ENCODE results near the gene EMC8.
A peak's percentile ranks its signal among the peaks of the same experiment; 100 is the strongest.
"Not testable (repeated sequence)": the region's sequence is repeated elsewhere in the genome, so short reads cannot be mapped to it uniquely, and the experiment has no call there.

The EMC8 gene

DNA sequence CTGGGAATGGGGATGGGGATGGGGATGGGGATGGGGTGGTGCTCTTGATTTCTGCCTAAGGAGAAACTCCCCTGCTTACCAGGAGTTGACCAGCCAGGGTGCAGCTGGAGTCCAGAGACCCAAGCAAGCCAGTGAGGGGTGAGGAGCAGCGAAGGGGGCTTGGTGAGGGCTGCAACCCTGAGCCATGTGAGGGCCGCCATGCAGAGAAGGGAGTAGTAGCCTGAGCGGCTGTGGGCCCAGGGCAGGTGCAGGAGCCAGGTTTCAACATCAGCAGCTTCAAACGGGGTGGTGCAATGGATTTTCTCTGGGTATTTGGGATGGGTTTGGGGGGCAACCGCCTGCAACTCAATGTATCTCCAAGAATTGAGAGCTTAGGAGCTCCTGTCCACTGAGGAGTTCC, 35.4 kb upstream of the EMC8 start:
- no peak for DNase-seq

DNA sequence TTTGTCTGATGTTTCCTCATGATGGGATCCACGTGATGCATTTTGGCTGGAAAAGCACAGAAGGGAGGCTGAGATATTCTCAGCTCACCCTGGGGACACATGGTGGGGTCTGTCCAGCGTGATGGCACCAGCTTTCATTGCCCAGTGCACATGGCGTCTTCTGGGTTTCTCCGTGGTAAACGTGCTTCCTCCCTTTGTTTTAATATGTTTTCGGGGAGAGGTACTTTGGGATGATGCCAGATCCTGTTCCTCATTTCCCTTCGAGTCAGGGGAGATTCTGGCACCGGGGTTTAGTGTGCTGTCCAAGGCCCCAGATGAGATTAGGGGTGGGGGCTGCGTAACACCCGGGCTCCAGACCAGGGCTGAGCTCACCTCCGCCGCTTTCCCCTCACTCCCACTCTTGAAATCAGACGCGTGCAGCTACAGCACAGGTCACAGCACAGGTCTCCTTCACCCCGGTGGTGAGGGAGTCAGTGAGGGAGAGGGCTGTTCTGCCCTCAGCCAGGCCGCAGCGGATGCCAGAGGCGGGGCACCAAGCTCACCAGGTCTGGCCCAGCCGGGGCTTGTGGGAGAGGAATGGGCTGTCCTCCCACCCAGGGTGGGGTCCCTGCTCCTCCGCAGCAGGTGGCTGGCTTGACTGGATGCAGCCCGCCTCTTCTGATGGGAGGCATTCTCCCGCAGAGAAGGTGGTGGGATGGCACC, 34.0 kb upstream of the EMC8 start:
- DNase-seq, result no peak

DNA sequence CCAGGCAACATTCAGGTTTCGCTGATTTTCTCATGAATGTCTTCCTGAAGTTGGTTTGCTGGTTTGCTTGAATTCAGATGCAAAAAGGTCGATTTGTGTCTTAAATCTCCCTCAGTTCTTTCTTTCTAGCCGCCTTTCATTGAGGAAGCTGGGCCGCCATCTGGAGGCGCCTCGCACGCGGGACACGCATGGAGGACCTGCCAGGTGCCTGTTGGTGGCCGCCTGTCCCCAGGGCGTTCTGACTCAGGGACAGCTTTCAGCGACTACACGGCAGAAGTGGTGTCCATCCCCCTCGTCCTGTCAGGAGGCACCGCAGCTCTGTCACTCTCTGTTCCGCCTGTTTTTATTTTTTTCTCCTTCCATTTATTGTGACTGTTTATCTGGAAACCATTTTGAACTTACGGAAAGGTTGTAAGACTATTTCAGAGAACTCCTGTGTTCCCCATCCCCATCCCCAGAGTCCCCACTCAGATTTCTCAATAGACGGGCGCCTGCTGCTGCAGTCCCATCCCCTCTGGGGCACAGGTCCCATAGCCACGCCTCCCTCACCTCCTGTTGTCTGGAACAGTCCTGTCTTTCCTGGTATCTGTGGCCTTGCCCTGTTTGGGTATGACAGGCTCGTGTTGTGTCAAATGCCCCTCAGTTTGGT, 33.4 kb upstream of the EMC8 start:
- DNase-seq, result no peak

DNA sequence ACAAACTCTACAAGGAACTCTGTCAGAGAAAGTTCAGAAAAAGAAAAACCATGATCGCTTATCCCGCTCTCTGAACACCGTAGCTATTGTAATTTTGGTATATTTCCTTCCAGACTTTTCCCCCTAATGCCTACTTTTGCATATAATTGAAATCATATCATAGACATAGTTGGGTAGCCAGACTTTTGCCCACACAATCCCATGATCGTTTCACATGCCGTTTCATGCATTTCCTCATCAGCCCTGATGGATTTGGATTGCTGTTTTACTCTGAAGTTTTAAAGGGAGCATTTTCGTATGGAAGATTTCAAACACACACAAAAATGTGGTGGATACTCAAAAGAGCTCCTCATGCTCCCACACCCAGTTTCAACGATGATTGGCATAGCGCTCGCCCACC, 31.5 kb upstream of the EMC8 start:
- no peak for DNase-seq

DNA sequence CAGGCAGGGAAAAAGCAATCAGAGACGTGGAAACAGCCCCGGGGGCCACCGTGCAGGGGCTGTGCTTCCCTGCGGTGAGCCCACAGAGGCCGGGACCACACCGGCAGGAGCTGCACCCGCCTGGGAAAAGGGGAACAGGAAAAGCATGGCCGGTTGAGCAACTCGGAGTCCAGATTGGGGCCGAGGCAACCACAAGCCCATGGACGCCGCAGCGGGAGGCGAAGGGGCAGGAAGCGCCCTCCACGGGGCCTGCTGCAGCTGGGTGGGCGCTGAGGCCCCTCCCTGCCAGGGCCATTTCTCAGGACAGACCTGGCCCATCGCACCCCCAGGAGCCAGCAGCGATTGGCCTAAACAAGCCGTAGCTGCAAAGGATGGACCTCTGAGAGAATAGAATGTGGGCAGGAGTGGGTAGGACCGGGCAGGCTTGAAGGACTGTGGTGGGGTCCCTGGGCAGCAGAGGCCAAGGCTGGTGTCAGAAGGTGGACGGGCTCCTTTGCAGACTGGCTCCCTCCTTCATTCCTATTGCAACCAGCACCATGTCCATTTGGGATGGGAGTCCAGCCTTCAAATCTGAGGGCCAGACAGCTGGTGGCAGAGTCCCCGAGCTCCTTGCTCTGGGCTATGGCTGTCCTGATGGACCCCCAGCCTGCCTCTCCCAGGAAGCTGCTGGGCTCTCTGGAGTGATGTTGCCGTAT, 30.6 kb upstream of the EMC8 start:
- DNase-seq, result no peak

DNA sequence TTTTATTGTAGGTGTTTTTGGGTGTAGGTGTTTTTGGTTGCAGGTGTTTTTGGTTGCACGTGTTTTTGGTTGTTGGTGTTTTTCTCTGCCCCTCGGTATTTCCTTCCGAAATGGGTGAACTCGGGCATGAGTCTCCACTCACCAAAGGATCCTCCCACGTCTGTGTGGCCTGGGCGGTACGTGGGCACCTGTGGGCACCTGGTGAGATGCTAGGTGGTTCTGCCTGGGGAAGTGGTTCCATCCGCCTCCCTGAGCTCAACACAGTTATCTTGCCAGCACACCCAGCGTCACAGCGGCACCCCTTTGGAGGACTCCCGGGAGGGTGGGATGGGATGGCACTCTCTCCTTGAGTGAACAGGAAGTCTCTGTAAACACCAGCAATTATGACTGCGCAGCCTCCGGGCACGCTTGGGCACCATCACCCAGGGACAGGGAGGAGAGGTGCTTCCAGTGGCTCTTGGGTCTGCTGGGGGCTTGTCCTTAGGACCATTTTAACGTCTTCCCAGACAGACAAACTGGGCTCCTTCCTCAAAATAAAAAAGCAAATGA, 29.9 kb upstream of the EMC8 start:
- DNase-seq, result no peak

DNA sequence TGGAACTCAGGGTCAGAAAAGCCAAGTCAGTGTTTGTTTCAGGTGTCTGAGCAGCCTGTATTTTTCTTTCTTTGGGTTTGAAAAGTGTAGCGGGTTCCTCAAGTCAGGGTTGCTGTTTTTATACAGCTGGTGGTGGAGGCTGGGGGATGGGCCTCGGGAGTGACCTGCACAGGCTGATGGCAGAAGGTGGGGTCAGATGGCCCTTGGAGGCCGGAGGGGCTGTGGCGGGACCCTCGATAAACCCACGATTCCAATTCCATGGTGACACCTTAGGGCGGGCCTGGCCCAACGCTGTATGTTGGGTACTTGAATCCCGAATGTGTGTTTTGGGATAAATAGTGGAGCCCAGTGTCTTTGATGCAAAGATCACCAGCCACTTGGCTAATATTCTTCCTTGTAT, 28.8 kb upstream of the EMC8 start:
- no peak for DNase-seq

DNA sequence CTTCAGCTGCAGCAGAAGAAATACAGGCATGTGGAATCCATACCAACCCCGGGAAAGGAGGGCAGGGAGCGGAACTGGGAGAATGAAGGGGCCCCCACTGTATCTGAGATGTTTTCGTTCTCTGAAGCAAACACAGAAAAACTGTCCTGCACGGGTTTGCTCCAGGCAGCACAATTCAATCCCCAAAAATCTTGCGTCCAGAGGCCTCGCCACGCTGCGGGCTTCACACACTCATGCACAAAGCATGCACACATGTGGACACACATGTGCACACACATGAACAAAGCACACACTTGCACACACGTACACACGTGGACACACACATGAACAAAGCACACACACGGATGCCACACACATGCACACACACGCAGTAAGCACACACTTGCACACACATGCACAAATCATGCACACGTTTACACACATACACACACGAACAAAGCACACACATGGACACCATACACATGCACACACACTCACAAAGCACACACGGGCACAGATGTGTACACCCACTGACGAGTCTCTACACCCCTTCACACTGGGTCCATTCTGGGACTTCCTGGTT, 27.4 kb upstream of the EMC8 start:
- DNase-seq, result no peak

DNA sequence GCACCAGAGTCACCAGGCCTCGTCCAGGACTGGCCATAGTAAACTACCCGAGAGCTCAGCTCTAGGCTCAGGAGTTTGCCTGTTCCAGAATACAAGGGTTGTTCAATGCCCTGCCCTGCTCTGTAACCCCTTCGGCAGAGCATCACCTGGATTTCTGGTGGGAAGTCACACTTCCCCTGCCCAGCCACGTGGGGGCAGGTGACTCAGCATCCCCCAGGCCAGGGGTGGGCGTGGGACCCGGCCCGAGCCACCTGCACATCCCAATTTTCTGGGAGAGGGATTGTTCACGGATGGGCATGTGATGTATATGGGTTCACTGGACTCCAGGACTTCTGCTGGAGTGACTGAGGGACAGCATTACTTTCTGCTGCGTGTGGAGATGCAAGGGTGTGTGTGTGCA, 26.0 kb upstream of the EMC8 start:
- no peak for DNase-seq

DNA sequence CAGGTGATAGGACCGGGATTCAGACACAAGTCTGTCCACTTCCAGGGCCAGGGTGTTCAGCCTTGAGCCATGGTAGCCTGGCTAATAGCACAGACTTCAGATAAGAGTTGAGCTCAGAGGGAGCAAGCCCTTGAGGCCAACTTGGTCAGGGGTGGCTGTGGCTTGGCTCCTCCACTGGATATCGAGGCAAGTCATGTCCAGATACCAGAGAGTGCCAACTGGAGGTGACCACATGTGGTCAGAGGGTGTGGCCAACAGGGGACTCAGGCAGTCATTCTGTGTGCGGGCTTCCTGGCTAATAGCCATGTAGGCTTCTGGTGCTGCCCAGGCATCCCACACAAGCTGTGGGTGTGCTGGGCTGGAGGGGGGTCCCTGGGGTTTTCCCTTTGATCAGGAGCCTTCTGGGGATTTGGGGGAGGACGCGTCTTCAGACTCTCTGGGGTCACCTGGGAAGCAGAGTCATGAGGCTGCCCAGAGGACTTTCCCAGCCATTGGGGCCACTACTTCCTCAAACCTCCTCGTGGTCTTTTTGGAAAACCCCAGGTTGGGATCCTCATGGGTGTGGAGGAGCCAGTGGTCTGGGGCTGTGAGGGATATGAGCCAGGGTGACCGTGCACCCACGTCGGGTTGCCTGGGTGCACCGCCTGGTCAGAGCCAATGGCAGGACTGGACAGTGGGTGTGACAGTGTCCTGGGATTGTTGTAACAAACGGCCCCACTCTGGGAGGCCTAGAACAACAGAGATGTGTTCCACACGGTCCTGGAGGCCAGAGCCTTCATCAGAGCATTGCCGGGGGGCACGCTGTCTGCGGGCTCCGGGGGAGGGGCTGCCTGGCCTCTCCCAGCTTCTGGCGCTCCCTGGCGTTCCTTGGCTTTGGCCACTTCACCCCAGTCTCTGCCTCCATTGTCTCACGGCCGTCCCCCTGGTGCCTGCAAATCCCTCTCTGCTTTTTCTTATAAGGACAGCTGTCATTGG, 25.1 kb upstream of the EMC8 start:
- no peak for DNase-seq

DNA sequence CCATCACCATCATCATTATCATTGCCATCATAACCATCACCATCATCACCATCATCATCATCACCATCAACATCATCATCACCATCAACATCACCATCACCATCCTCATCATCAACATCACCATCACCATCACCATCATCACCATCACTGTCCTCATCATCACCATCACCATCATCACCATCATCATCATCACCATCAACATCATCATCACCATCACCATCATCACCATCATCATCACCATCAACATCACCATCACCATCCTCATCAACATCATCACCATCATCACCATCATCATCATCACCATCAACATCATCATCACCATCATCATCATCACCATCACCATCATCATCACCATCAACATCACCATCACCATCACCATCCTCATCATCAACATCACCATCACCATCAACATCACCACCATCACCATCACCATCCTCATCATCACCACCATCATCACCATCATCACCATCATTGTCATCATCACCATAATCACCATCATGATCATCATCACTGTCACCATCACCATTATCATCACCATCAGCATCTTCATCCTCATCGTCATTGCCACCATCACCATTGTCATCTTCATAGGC, 24.1 kb upstream of the EMC8 start:
- DNase-seq, result no peak

DNA sequence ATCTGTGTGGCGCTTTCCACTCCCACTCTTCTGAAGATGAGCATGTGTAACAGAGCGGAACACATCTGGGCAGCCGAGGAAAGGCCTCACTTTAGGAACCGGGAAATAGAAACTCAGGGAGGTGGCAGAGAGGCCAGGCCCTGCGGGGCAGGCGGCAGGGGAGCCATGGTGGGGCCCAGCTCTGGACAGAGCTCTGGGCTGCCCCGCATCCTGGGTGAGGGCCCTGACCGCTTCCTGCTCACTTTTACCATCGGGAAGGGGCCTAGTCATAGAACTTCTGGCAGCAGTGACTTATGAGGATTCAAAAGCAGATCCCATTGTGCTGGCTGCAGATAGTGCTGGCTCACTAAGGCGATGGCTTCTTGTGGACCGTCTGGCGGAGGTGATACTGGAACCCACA, 22.8 kb upstream of the EMC8 start:
- DNase-seq, result no peak

DNA sequence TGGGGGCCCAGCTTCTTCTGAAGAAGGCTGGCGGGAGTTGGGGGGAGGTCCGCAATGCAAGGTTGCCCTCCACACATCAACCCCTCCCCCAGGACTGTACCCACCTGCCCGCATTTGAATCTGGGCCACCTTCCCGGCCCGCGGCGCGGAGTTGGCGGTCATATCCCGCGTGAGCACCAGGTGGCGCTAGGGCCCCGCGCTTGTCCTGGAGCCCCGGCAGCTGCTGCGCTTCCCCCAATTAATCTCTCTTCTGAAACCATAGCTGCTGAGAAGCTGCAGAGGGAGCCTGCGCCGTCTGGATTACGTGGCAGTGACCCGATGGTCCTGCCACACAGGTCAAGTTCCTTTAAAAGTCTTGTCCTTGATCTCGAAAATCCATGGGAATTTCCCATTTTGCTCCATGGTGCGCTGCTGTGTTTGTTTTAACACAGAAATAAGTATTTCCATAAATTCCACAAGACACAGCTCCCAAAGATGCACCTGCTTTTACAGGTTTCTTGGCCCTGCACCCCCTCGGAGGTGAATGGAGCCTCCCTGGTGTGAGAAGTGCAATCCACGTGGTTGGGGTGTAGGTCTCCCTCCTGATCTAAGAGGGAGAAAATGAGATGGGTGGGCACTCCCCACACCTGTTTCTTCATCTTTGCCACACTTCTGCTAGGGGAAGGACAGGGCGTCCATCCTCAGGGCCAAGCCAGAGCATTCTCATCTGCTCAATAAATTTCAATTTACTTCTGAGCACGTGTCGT, 22.2 kb upstream of the EMC8 start:
- peak; percentile 36 for DNase-seq

DNA sequence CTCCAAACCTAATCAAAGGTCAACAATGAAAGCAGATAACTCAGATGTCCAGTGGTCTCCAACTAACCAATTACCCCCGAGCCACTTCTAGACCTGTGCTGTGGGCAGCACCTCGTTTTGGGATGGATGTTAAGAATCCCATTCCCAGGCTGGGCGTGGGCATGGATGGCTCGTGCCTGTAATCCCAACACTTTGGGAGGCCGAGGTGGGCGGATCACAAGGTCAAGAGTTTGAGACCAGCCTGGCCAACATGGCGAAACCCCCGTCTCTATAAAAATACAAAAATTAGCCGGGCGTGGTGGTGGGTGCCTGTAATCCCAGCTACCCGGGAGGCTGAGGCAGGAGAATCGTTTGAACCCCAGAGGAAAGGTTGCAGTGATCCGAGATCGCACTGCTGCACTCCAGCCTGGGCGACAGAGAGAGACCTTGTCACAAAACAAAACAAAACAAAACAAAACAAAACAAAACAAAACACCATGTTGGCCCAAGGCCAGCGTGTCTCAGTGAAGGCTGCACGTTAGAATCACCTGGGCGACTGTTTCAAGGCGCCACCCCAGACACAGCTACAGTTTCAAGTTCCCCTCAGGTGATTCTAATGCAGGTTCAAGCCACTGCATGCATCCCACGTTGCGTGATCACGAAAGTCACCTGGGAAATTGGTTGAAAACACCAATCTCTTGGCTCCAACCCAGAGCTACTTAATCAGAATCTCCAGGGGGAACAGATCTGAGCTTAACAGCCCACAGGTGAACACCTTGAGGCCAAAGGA, 21.4 kb upstream of the EMC8 start:
- no peak for DNase-seq

DNA sequence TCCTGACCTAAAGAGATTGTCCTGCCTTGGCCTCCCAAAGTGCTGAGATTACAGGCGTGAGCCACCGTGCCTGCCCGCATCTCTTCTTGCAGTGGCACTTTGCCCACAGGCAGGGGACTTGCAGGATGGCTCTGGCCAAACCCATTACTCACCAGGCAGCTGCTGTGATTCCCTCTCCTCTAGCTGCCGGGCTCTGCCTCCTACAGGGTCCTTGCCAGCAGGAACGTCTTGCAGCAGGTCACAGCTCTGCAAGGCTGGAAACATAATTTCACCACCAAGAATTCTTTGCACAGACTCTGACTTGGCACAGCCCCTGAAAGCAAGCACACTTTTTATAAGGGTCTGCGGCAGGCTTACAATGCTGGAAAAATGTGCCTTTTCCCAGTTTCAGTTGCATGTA, 20.4 kb upstream of the EMC8 start:
- DNase-seq, result no peak

DNA sequence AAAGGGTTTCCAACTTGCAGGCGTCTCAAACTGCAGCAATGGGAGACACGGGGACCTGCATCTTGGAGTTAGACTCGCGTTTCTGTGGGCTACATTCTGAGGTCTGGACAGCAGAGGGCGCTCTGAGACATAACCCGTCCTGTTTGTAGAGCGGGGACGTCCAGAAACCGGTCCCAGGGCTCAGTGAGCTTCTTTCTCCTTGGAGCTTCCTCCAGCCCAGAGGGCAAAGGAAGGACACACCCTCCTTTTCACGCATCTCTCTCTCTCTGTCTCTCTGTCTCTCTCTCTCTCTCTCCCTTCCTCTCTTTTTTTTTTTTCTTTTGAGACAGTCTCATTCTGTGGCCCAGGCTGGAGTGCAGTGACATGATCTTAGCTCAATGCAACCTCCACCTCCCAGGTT, 19.9 kb upstream of the EMC8 start:
- DNase-seq, result peak; percentile 26

DNA sequence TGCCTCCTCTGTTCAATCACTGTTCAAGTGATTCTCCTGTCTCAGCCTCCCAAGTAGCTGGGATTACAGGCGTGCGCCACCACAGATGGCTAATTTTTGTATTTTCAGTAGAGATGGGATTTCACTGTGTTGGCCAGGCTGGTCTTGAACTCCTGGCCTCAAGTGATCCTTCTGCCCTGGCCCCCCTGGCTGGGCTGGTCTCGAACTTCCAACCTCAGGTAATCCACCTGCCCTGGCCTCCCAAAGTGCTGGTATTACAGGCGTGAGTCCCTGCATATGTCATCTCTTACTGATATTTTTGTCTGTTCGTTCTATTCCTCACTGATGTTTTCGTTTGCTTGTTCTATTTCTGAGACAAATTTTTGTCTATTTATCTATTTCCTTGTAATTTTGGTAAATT, 17.9 kb upstream of the EMC8 start:
- DNase-seq, result not testable (repeated sequence)

DNA sequence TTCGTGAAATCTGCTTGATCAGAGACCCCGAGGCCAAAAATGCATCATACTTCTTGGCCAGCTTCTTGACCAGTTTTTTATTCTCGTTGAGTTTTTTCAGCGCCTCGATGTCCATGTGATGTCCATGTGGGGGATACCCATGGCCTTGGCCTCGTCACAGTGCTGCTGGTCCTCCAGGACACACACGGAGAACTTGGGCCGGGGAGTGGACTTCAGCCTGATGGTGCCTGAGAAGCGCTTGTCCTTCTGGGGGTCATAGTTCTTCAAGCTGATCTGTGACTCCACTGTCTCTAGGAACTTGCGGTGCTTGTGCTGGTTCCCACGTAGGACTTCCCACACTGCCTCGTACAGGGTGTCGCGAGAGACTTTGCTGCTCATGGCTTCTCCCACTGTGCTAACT, 16.8 kb upstream of the EMC8 start:
- DNase-seq, result no peak

DNA sequence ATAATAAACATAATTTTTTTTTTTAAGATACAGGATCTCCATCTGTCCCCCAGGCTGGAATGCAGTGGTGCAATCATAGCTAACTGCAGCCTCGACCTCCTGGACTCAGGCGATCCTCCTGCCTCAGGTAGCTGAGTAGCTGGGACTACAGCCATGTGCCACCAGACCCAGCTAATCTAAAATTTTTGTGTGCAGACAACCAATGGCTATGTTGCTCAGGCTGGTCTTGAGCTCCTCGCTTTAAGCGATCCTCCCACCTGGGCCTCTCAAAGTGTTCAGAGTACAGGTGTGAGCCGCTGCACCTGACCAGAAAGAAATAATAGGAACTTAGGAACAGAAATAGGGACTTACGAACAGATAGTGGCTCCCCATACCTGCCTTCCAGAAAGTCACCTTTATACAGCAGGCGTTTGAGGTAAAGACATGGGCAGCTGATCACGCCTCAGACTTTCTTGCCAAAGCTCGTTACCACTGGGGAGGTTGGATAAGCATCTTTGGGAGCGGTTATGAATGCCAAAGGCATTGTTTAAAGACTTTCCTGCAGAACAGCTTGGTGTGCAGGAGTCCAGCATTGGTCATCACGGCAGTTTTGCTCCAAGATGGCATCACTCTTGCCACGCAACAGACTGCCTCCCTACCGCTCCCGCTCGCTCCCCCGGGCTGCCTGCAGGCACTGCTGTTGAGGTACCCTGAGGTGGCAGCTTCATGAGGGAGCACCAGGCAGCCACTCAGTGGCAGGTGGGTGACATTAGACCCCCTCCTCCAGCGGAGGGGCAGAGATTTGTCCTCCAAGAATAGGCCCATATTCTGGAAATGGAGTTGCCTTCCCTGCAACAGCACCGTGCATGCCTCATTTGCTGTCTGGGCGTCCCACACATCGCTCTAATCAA, 13.7 kb upstream of the EMC8 start:
- DNase-seq, result no peak
